GM21529 (cell line): ENCODE data around the gene ZNF207.
"Not testable (repeated sequence)": the region's sequence is repeated elsewhere in the genome, so short reads cannot be mapped to it uniquely, and the experiment has no call there.

Experiments
- ATAC-seq: cut with Tn5 transposase; IDR thresholded peaks from one replicate; pipeline ENCODE4 v1.9.1; 2021; ENCODE audit not compliant: unreplicated experiment

ZNF207 gene

DNA sequence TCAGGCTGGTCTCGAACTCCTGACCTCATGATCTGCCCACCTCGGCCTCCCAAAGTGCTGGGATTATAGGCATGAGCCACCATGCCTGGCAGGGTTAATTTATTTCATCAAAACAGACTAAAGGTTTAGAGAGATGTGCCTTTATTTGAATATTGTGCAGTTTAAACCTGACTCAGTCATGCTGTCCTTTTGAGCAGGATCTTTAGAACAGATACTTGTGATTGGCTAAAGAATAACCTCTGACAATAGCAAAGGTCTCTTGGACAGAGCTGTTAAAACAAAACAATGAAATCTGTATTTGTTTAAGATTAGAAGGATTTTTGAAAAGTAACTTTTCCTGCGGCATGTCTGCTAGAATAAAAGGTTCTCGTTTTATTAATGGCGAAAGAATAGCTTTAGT is 36.0 kb downstream of the ZNF207 start:
- no peak for ATAC-seq

DNA sequence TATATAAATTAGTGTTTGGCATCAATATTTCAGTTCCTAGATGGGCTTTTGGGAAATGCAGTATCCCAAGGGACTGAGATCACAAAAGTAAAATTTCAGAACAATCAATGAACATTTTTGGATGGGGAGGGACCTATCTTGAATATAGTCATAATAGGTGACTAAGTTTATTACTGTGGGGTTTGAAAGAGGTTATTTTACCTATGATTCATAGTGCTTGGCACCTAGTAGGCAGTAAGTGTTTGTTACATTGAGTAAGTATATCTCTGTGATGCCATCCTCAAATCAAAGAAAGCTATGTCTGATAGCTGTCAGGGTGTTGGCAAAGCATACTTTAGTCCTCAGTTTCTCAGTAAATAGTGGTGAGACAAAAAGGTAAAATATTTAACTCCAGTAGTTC is 36.9 kb downstream of the ZNF207 start:
- no peak for ATAC-seq

DNA sequence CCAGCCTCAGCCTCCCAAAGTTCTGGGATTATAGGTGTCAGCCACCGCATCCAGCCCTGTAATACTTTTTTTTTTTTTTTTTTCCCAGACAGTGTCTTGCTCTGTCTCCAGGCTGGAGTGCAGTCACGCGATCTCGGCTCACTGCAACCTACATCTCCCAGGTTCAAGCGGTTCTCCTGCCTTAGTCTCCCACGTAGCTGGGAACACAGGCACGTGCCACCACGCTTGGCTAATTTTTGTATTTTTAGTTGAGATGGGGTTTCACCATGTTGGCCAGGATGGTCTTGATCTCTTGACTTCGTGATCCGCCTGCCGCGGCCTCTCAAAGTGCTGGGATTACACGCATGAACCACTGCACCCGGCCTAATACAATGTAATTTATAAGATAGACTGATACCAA is 38.2 kb downstream of the ZNF207 start:
- not testable (repeated sequence) for ATAC-seq

DNA sequence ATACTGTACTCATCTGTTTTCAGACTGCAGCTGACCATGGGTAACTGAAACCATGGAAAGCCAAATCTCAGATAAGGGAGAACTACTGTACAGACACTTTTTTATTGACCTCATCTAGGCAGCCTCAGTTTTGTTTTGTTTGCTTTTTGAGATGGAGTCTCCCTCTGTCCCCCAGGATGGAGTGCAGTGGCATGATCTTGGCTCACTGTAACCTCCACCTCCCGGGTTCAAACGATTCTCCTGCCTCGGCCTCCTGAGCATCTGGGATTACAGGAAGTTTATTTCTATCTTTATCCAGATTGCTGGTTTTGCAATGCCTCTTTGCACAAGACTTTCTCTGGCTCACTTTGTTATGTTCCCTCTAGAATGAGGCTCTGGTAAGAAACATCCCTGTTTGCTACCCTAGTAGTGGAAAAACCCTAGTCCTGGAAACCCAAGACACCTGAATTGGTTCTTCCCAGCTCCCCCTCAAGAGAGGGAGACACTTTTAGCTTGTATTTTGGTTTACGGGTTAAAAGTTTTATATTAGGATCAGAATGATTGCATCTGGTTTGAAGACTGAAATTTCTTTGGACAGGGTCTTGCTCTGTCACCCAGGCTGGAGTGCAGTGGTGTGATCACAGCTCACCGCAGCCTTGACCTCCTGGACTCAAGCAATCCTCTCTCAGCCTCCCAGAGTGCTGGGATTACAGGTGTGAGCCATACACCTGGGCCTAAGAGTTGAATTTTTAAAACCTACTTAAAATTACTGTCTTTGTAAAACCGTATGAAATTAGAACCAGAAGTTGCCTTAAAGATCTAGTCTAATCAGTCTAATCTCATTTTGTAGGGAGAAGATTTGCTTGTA is 38.9 kb downstream of the ZNF207 start:
- ATAC-seq = no peak

DNA sequence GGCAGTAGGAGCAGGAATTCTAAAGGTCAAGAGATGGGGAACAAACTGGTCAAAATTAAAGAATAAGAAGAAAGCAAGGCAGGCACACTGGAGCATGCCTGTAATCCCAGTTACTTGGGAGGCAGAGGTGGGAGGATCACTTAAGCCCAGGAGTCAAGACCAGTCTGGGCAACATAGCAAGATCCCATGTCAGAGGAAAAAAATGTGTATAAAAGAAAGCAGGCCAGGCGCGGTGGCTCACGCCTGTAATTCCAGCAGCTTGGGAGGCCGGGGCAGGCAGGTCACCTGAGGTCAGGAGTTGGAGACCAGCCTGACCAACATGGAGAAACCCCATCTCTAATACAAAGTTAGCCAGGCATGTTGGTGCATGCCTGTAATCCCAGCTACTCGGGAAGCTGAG is 43.9 kb downstream of the ZNF207 start:
- no peak for ATAC-seq

DNA sequence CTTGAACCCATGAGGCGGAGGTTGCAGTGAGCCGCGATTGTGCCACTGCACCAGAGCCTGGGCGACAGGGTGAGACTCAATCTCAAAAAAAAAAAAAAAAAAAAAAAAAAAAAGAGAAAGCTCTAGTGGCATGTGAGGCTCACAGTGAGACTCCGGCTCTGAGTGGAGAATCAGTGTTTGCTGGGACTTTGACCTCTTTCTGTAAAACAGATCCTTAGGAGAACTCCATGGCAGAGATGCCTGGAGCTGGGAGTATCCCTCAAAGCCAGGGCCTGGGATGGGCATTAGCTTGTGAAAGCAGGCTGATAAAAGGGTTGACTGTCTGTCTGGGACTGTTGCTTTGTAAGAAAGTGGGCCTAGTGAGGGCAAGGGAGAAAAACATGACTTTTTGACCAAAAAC is 46.4 kb downstream of the ZNF207 start:
- ATAC-seq = no peak

DNA sequence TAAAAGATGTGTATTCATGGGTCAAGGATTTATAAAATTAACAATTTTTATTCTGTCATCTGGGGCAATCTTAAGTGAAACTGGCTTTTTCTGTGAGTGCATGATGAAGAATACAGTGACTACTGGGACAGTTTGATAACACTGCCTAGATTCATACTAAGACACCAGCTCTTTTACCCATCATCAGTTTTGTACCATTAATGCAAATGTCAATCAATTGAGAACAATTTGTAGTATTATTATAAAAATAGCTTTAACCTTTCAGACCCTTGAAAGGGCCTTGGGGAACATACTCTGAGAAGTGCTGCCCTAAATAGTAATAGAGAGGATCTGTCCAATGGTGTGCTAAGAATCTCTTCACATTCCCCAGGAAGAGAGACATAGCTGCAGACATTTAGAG is 49.0 kb downstream of the ZNF207 start:
- ATAC-seq = no peak

DNA sequence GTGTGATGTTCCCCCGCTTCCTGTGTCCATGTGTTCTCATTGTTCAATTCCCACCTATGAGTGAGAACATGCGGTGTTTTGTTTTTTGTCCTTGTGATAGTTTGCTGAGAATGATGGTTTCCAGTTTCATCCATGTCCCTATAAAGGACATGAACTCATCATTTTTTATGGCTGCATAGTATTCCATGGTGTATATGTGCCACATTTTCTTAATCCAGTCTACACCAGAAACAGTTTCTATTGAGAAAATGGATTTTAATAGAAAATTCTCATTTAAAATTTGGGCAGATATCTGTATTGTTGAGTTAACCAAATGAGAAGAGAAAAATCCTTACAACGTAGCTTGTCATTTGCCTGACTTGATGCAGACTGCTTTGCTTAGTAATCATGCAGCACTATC is 60.1 kb downstream of the ZNF207 start:
- not testable (repeated sequence) for ATAC-seq

DNA sequence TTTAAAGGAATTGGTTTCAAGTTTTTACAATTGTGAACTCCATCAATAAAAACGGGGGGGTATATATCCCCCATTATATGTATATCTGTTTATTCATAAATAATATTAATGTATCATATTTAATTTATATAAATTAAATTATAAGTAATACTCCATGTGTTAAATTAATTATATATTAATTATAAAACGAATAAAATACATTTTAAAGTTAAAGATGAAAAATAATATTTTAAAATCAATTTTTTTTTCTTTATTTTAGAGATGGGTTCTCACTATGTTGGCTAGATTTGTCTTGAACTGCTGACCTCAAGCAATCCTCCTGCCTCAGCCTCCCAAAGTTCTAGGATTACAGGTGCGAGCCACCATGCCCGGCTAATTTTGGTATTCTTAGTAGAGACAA is 76.9 kb downstream of the ZNF207 start:
- no peak for ATAC-seq

DNA sequence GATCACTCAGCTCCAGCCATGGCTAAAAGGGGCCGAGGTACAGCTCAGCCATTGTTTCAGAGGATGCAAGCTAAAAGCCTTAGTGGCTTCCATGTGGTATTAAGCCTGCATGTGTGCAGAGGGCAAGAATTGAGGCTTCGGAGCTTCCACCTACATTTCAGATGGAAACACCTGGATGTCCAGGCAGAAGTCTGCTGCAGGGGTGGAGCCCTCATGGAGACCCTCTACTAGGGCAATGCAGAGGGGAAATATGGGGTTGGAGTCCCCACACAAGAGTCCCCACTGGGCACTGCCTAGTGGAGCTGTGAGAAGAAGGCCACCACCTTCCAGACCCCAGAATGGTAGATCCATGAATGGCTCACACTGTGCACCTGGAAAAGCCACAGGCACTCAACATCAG is 79.6 kb downstream of the ZNF207 start:
- ATAC-seq = no peak
